GM18498 (cell line): ENCODE data around the gene KRTCAP2.
"Not testable (repeated sequence)": the region's sequence is repeated elsewhere in the genome, so short reads cannot be mapped to it uniquely, and the experiment has no call there.

ENCODE experiments used
- ATAC-seq: cut with Tn5 transposase; IDR thresholded peaks from one replicate; pipeline ENCODE4 v1.9.1; 2021; ENCODE audit warnings: mild to moderate bottlenecking, moderate library complexity; ENCODE audit not compliant: unreplicated experiment

The KRTCAP2 gene

GRCh38 chr1:155172732-155173477, at the start of gene KRTCAP2:
KRTCAP2 (minus strand) TSS chr1:155173304; CDS start chr1:155173224, 80 bp downstream.
- peak; percentile 71 for ATAC-seq

- ATAC-seq = not testable (repeated sequence)
Observed at GRCh38 chr1:155220211-155220965, 47.3 kb upstream of the KRTCAP2 start.

DNA sequence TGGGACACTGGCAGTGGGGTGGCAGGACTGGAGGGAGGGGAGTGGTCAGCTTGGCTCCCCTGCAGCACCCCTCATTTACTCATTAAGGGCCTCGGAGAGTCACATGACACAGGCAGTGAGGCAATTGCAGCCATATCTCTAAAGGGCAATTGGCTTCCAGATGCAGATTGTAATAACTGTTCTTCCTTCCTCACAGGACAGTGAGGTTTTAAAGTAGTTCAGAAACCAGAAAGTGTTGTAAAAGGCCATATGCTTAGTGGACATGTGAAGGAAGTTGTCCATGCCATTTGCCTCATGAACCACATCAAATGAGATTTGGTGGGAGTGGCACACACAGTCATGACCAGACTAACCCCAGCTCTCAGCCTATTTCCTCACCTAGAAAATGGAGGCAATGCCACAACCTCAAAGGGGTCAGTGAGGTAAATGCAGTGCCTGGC, 46.5 kb upstream of the KRTCAP2 start:
- ATAC-seq = no peak

DNA sequence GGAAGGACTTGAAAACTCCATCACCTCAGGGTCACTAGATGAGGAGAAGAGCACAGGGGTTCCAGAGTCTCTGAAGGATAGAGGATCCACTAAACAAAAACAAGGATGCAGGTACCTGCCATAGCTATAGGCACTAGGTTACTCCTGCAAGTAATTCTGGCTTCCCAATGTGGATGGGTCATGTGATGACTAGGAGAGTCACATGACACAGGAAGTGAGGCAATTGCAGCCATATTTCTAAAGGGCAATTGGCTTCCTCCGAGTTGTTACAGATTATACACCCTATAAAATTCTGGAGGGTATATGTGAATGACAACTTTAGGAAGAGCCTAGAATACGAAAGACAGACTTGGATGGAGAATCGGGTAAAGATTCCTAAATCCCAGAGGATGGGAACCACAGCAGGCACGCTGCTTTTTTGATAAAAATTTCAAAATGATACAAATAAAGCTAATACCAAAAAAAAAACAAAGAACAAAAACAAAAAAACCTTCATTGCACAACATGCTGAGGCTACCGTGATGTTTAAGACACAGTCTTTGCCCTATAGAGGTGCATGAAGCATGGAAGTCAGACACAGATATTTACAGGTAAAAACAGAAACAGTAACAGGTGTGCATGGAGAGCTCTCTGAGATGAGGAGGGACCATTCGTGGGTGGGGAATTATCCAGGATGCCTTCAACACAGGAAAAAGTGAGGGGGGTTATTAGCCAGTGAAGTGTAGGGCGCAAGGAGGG, 45.9 kb upstream of the KRTCAP2 start:
- ATAC-seq = no peak

DNA sequence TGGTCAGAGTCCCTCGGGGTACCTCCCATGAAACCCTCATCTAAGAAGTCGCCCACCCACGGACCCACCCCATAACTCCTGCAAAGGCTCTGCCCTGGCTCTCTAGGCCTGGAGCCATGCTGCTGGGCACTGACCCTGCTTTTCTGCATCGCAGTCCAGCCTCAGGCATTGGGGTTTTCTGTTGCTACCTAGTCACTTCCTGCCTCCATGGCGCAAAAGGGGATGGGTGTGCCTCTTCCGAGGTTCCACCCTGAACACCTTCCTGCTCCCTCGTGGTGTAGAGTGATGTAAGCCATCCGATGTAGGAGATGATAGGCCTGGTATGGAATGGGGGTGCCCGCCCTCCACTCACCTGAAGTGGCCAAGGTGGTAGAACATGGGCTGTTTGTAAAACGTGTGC, 41.6 kb upstream of the KRTCAP2 start:
- ATAC-seq = not testable (repeated sequence)

- not testable (repeated sequence) for ATAC-seq
Observed at GRCh38 chr1:155212051-155212440, 38.9 kb upstream of the KRTCAP2 start.

DNA sequence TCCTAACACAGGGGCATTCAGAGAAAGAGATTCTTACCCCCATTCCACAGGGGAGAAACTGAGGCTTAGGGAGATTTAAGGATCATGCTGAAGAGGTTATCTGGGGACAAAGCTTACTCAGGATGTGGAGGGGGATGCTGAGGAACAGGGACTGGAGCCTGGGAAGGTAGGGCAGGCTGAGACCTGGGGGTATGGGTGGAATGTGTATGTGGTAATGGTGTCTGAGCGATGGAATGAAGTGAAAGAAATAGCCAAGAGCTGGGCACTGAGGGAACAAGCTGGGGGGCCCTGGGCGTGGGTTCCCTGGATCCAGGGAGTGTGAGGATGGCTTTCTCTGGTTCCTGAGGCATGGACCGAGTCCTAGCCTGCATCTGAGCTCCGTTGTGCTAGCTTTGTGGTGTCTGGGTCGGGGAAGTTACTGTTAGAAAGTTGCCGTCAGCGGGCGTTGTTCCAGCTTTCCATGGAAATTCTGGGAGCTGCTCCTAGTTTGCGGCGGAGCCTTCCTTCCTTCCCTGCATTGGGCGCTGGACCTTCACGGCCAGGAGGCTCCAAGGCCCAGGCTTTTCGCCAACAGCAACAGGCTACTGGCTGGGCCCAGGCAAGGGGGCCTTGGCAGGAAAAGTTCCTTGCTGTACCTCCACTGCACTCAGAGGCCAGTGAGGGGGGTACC, 38.4 kb upstream of the KRTCAP2 start:
- ATAC-seq = not testable (repeated sequence)

GRCh38 chr1:155210314-155211104, 37.4 kb upstream of the KRTCAP2 start:
- no peak for ATAC-seq

GRCh38 chr1:155209312-155209721, 36.2 kb upstream of the KRTCAP2 start:
- no peak for ATAC-seq

DNA sequence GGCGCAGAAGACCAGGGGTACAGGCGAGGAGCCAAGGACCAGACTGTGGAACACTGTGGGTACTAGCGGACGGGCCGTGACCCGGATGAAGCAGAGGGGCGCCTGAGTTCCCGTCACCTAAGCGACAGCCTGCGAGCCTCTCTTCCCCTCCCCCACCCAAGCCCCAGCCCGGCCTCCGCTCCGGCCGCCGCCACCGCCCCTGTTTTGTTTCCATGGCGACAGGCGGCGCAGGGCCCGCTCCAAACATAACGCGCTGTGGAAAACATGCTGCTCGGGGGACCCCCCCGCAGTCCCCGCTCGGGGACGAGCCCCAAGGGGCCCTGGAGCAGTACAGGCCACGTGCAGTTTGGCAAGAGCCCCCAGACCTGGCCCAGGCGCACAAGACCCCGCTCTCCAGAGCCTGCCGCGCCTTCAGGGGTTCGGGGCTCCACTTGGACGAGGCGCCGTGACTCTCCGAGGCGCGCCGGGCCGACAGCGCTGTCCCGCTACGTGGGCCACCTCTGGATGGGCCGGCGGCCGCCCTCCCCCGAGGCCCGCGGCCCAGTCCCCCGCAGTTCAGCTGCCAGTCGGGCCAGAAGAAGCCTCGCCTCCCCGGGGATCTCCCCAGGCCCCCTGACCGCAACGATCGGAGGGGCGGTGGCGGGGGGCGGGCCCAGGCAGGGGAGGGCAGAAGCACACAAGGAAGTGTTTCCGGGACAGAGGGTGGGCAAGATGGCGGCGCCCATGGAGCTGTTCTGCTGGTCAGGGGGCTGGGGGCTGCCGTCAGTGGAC, 35.6 kb upstream of the KRTCAP2 start, which contains the start of gene MTX1:
Gene MTX1, plus strand, starts transcription at position 155 of the 771 bp plus-strand sequence. Its CDS starts 110 bp downstream, at position 265.
- peak; percentile 79 for ATAC-seq

DNA sequence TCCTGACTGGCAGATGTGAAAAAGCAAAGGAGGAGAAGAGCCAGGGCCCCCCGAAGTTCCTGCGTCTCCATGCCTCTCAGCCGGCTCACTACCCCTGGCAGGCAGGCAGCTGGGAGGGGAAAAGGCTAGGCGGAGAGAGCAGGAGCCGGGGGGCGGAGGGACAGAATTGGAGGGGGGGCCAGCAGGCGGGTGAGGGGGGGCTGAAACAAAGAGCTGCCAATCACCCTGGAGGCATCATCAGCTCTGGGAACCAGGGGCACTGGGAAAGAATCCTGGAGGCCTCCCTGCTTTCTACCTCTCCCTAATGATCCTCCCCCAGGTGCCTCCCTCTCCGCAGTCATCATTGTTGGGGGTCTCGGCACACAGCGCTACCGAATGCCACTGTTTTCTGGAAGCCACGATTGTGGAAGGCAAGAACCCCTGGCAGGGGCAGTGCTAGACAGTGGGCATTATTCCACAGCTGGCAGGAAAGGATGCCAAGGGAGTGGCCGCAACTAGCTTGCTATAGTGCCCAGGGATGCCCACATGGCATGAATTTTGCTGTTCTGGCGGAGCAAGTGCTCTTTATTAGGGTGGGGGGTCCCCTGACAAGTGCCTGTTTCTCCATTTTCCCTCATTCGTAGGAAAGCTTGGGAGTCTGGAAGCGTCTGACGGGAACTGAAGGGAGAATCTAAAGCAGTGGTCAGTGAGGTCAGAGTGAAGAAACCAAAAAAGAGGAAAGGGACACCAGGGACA, 34.9 kb upstream of the KRTCAP2 start, which contains the start of gene THBS3:
Gene THBS3, minus strand, starts transcription at position 92 of the 735 bp plus-strand sequence. Its CDS starts 21 bp downstream, at position 71.
- no peak for ATAC-seq

DNA sequence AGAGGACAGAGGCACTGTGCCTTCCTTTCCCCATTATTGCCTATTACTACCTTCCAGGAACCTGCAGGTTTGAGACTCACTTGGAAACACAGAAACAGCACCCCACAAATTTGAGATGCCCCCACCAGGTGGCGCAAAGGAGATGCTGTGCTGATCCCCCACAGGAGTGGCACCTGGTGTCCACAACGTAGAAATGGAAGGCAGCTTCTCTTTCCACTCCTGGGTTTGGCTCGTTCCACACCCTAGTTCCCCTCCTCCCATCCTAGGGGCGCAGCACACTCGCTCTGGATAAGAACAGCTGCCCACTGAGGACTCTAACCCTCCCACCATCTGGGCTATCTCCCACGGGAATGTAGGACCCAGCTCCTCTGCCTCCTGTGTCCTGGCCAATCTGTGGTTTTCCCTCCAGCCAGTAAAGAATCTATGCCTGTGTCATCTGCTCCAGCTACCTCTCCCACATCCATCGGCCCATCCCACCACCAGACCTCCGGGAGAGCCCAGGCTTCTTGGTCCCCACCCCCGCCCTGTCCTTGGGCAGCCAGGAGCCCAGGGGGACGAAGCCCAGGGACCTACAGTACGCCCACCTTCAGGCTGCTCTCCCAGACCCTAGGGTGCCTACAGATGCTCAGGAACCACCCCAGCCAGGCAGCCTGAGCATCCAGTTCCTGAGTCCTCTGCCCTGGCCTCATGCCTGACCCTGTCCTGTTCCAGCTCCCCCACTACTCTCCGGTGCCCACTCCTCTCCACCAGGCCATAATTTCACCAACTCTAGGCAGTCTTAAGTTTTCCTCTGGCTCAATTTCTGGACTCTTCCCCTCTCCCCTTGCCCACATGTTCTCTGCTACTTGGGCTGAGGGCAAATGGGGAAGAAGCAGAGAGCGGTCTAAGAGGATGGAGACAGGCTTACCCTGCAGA, 34.0 kb upstream of the KRTCAP2 start:
- ATAC-seq = no peak

DNA sequence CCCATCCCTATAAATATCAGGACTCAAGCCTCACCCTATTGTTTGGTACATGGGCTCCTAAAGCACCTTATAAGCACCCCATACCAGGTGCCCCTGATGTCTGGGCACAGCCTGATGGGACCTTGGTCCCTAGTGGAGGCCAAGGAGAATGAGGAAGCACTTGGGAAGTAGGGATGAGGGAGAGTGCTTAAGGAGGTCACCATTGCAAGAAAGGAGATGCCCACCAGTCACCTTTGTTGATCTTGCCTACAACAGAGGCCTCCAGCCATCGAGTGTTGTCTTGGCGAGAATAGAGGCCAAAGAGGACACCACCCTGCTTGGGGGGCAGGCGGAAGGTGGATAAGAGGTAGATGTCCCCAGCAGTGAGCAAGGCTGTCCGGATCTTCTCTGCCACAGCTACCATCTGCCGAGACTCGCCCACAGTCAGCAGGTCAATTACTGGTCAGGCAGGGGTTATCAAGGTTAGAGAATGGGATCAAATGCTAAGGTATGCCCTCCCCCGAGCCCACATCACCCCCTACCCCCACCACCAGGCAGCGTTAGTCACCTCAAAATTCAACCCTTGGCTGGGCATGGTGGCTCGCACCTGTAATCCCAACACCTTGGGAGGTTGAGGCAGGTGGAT, 33.0 kb upstream of the KRTCAP2 start:
- no peak for ATAC-seq

DNA sequence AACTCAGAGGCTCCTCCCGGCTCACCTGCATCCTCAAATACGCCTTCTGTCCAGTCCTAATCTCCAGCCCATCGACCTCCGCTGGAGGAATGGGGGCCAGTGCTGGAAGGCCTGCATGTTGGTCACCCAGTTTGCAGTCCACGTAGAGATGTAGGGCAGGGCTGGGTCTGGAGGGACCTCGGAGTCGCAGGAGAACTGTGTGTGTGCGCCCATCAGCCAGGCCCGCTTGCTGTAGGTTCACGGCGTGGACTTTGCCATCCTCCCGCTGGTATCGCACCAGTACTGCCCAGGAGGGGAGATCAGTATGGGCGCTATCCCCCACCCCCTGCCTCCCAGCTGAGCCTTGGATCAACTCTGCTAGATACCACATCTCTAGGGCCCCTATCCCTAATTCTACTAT, 31.9 kb upstream of the KRTCAP2 start:
- ATAC-seq = no peak

- ATAC-seq = no peak
Observed at GRCh38 chr1:155202731-155203515, 29.8 kb upstream of the KRTCAP2 start.

DNA sequence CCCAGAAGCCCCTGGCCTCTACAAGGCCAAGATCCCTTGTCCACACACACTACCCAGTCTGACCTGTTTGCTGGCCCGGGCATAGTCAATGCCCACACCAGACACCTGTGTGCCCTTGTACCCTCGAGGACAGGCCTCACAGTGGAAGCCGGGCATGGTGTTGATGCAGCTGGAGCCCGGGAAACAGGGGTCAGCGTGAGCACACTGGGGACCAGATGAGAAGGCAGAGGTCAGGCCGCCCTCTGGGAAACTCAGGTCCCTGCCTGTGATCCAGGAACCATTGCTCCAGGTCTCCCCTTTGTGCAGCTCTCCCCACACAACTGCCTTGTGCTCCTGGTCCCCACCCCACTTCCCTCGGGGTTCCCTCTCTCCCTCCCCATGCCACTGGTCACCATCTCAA, 29.1 kb upstream of the KRTCAP2 start:
- ATAC-seq = no peak
